ENCODE data around the gene PSMC1.
"Not testable (repeated sequence)": the region's sequence is repeated elsewhere in the genome, so short reads cannot be mapped to it uniquely, and the experiment has no call there.

The PSMC1 gene

DNA sequence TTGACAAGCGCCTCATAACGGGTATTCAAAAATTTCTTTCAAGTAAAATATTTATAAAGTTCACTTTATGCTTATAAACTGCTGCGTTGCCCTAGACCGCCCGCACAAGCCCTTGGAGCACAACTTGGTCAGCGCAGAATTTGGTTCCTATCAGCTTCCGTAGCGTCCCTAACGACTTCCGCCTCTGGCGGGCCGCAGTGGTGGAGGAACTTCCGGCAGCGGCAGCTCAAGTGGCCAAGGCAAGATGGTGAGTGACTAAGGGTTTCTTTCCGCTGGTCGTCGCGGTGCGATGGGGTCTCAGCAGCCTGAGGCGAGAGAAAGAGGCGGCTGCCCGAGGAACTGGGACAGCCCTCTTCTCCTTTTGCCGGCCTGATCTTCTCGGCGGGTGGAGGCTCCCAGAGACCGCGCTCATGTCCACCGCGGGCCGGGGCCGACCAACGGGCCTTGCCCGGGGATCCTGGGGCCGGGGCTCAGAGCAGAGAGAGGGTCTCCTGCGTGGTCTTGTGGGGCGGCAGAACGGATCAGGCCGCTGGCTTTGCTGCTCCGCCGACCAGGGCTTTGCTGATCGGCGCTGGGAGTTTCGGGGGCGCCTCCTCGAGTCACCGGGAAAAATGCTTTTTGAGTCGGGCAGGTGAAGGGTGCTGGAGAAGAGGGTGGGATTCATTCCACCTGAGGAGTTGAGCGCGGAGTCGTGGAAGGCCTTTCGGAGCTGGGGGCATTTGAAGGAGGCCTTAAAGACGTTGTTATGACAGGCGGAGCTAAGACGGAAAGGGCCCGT, at the start of gene PSMC1:
PSMC1 (plus strand) TSS at position 200 of the 778 bp plus-strand sequence; CDS start at position 245, 45 bp downstream.
- DNase-seq: peak; percentile 84

- no peak for DNase-seq
Measured at GRCh38 chr14:90213099-90213748, 43.1 kb upstream of the PSMC1 start.

- DNase-seq: no peak
Measured at GRCh38 chr14:90228478-90228877, 27.9 kb upstream of the PSMC1 start.

DNA sequence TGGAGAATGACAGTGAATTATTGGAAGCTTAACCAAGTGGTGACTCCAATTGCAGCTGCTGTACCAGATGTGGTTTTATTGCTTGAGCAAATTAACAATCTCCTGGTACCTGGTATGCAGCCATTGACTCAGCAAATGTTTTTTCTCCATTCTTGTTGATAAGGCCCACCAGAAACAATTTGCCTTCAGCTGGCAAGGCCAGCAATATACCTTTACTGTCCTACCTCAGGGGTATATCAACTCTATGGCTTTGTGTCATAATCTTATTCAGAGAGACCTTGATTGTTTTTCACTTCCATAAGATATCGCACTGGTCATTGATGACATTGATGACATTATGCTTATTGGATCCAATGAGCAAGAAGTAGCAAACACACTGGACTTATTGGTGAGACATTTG, 26.4 kb upstream of the PSMC1 start:
- not testable (repeated sequence) for DNase-seq

DNA sequence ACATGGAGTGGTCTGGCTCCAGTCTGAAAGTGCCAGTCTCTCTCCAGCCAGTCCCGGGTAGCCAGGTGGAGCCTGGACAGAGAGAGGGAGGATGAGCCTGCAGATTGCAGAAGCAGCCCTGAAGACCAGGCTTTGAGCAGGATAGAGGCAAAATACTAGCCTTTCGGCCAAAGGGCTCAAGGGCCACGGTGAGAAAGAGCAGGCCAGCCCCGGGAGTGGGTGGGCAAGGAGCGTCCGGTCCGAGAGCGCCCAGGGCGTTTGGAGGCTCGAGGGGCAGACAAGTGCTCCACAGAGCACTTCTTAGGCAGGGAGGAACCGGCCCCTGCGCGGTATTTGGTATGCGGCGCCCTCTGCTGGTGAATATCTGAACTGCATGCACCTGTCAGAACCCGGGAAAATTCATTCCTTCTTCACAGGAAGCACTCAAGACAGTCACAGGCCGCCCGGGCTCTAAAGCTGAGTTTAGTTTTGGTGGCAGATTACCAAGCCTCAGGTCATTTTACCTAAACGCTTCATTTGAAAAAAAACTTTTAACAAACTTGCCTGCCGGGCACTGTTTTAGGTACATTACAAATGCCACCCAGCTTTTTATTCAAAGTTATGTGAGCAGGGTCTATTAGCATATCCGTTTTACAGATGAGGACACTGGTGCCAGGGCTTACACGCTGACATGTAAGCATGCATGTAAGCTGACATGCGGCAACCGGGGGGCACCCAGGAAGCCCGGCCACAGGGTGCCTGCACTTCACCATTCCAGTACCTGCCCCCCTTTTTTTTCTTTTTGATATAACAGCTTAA, 21.0 kb upstream of the PSMC1 start:
- DNase-seq: peak; percentile 52

DNA sequence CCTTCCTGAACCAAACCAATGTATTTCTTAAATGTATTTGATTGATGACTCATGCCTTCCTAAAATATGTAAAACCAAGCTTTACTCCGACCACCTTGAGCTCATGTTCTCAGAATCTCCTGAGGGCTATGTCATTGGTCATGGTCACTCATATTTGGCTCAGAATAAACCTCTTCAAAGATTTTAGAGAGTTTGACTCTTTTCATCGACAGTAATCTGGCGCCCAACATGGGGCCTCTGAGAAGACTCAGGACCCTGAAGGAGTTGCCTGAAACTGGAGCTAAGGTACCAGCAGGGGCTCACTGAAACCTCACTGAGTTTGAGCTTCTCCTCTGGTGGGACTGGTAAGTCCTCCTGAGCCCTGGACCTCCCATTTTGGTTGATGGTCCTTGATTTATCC, 17.2 kb upstream of the PSMC1 start:
- DNase-seq: no peak

- no peak for DNase-seq
Measured at GRCh38 chr14:90242444-90242843, 13.9 kb upstream of the PSMC1 start.

- no peak for DNase-seq
Measured at GRCh38 chr14:90246936-90247335, 9.4 kb upstream of the PSMC1 start.

- DNase-seq: not testable (repeated sequence)
Measured at GRCh38 chr14:90247441-90247840, 8.9 kb upstream of the PSMC1 start.

DNA sequence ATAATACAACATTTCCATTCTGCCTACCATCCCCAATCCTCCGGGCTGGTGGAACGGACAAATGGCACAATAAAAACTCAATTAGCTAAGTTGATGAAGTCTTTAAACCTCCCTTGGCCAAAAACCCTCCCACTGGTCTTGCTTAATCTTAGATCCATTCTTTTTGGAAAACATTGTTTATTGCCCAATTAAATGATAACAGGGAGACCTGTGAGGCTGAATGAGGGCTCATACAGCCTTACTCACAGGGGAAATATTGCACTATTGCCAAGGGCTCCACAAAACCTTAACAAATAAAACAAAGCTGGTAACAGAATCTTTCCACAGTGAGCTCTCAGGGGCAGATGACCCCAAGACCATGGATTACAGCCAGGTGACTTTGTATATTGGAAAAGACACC, 7.8 kb upstream of the PSMC1 start:
- no peak for DNase-seq

GRCh38 chr14:90253826-90254225, 2.5 kb upstream of the PSMC1 start:
- no peak for DNase-seq

- no peak for DNase-seq
Measured at GRCh38 chr14:90255871-90256270, 482 bp upstream of the PSMC1 start.

DNA sequence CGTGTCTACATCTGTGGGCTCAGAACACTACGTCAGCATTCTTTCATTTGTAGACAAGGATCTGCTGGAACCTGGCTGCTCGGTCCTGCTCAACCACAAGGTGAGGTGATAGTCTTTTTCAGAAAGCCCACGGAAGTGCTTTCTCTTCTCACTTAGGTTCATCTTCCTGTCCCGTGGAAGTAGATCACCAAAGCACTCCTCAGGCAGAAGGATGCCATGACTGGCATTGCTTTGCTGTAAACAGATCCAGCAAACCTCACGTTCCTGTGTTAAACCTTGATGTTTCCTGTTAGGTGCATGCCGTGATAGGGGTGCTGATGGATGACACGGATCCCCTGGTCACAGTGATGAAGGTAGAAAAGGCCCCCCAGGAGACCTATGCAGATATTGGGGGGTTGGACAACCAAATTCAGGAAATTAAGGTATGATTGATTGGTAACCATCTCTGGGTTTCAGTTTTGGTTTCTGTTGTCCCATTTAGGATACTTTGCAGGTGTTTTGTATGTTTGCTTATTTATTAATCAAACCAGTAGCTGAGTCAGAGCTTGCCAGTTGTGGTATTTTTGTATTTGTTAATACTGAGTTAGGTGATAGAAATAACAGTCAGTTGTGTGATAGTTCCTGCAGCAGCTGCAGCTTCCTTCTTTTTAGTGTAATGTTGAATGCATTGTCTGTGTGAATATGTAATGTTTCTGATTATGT, 7.5 kb downstream of the PSMC1 start:
- no peak for DNase-seq

DNA sequence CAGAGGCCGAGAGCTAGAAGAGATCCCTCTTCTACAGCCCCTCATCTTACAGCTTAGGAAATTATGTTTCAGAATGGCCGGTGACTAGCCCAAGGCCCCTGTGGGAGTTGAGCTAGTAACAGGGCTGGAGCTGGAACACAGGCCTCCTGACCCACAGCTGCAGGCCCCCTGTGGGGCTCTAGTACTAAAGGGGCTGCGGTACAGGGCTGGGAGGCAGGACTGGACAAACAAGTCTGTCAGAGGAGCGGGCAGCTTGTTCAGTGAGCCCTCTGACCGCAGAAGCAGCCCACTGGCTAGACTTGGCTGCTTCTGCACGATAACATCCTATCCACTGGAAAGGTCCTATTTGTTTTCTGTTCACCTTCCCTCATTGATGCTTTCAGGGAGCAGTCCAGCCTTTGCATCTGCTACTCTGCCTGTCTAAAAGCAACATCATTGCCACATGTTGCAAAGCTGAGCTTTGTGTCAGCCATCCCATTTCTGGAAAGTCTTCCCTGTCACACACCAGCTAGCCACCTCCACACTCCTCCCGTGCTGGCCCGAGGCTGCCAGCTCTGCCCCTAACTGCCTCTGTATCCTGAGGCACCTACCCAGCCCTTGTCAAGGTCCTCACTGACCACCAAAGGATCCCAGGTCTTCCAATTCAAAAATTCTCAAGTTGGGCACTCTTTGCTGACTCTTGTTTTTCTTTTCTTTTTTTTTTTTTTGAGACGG, 10.2 kb downstream of the PSMC1 start:
- no peak for DNase-seq

- DNase-seq: no peak
Measured at GRCh38 chr14:90268420-90268819, 12.1 kb downstream of the PSMC1 start.

DNA sequence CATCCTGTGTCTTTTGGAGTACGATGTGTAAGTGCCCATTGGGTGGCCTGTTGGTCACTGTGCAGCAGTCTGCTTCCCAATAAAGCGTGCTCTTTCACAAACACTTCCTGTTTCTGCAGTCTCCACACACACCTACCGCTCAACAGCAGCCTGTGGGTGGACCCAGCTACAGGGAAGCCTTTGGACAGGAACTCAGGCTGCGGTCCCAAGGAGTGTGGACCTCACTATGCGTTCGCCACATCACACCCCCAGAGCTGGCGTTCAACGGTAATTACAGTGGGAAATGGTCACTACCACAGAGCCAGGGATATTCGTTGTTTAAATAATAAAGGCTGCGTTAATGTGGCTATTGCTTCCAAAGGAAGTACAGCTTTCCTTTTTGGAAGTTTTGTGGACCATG, 16.2 kb downstream of the PSMC1 start:
- DNase-seq: no peak

DNA sequence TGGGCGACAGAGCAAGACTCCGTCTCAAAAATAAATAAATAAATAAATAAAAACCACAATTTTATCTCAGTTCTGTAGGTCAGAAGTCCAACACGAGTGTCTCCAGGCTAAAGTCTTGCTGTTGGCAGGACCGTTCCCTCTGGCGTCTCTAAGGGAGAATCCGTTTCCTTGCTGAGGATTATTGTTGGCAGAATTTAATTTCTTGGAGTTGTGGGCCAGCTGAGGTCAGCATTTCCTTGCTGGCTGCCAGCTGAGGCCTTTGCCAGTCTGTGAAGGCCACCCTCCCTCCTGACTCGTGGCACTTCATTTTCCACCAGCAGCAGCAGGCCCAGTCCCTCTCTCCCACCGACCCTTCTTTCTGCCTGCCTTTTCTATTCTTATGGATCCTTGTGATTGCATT, 17.2 kb downstream of the PSMC1 start:
- DNase-seq: no peak

DNA sequence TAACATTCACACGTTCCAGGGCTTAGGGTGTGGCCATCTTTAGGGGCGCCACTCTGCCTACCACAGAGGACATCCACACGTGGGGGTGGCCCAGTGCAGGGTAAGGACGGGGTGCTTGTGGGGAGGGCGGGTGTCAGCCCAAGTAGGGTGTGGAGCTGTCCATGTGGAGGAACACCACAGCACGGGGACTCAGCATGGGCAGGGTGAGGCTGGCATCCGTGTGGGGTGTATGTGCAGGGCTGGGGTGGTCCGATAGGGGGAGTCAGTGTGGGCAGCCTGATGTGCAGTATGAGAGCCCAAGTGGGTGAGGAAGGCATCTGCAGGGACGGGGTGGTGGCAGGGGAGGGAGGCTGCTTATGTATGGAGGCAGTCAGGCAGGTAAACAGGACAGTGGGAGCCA, 17.7 kb downstream of the PSMC1 start:
- DNase-seq: no peak

DNA sequence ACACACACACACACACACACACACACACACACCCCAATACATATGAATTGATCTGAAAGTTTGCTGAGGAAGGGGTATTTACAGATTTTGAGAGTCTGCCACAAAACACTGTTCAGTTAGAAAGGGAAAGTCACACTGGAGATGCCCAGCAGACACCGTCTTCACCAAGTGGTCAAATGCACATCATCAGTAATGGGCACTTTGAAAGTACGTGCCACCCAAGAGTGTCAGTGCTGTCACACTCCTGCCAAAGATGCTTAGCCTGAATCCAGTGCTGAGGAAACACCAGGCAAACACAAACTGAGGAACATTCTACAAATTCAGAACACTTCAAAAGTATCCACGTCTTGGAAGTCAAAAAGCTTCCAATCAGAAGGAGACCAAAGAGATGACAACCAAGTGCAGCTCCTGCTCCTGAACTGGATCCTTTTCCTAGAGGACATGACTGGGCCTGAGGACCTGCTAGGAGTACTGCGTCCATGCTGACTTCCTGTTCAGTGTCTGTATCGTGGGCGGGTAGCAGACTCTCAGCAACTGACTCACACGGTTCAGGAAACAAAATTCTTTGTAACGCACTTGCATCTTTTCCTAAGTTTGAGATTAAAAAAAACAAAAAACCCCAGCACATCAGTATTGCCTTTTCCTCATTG, 18.6 kb downstream of the PSMC1 start:
- DNase-seq: no peak

- DNase-seq: no peak
Measured at GRCh38 chr14:90275458-90275814, 19.1 kb downstream of the PSMC1 start.

DNA sequence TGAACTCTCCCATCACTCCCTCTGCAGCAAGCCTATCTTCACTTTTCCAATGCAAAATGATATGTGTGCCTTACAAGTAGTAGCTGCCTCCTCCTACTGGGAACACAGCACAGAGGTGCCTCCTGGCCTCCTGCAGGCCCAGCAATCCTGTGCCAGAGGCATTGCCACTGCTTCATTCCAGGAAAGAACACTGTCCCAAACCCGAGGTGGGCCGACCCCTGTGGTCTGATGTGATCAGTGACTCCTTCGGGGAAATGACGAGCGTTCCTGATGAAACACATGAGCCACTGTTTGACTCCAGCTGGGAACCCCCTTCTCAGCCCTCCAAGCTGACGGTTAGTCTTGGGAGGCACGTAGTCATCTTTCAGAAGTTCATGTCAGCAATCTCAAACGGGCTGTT, 19.5 kb downstream of the PSMC1 start:
- no peak for DNase-seq

All from GDM1 (cell line).